OCI-LY3 (cell line): ENCODE data around the gene HMGB1.

ENCODE experiments used
- H2AFZ ChIP-seq: fragments of 200-600, 300-600 bp; shearing (Covaris generic); 2 replicates; pipeline ENCODE4 v1.6.0; 2014; ENCODE audit warnings: antibody characterized with exemption, low read depth, low read length
- H3K27ac ChIP-seq: fragments of 200-600, 300-600 bp; sonication (generic); 2 replicates; pipeline ENCODE4 v1.5.1; 2014; ENCODE audit warnings: mild to moderate bottlenecking, low read length, moderate library complexity, mixed read lengths
- H3K27me3 ChIP-seq: fragments of 200-600, 300-600 bp; sonication (generic); 2 replicates; pipeline ENCODE4 v1.6.1; 2014; ENCODE audit warnings: low read depth, low read length, mixed read lengths
- H3K36me3 ChIP-seq: fragments of 200-600, 300-600 bp; sonication (generic); replicated peaks from 2 replicates; pipeline ENCODE3; 2014; ENCODE audit warnings: low read depth, low read length, mixed read lengths
- H3K4me1 ChIP-seq: fragments of 300-600, 200-600 bp; sonication (generic); 2 replicates; pipeline ENCODE4 v1.6.1; 2014; ENCODE audit warnings: low read length, mixed read lengths
- H3K4me2 ChIP-seq: fragments of 200-600, 300-600 bp; sonication (generic); 2 replicates; pipeline ENCODE4 v1.6.1; 2014; ENCODE audit warnings: low read length, mixed read lengths
- H3K4me3 ChIP-seq: fragments of 300-600, 200-600 bp; sonication (generic); 2 replicates; pipeline ENCODE4 v1.5.1; 2014; ENCODE audit warnings: antibody characterized with exemption, mild to moderate bottlenecking, low read length, moderate library complexity
- H3K79me2 ChIP-seq: fragments of 300-600, 200-600 bp; shearing (Covaris generic); 2 replicates; pipeline ENCODE4 v1.6.1; 2014; ENCODE audit warnings: mild to moderate bottlenecking, low read length, mixed read lengths
- H3K9ac ChIP-seq: fragments of 300-600, 200-600 bp; shearing (Covaris generic); 2 replicates; pipeline ENCODE4 v1.6.0; 2014; ENCODE audit warnings: mild to moderate bottlenecking, low read length, moderate library complexity
- H3K9me3 ChIP-seq: fragments of 200-600, 300-600 bp; shearing (Covaris generic); 2 replicates; pipeline ENCODE4 v1.6.1; 2014; ENCODE audit warnings: low read length, mixed read lengths; ENCODE audit not compliant: insufficient read depth
- H4K20me1 ChIP-seq: fragments of 200-600, 300-600 bp; sonication (generic); 2 replicates; pipeline ENCODE4 v1.6.1; 2016; ENCODE audit warnings: low read length, mixed read lengths; ENCODE audit not compliant: insufficient read depth
- CTCF ChIP-seq: fragments of 200-600, 300-600 bp; sonication (generic); IDR thresholded peaks from 2 replicates; pipeline ENCODE4 v1.5.1; 2014; ENCODE audit warnings: antibody characterized with exemption, low read length, low read depth
- EZH2phosphoT487 ChIP-seq: fragments of 200-600 bp; shearing (Covaris generic); IDR thresholded peaks from 2 replicates; pipeline ENCODE4 v1.6.1; 2018; ENCODE audit warnings: antibody characterized with exemption, mixed run types, low read depth

Gene HMGB1

GRCh38 chr13:30504081-30504480 lies 38.3 kb upstream of the HMGB1 start:
- TF ChIP-seq CTCF (no peak), EZH2phosphoT487 (no peak)
- Histone ChIP-seq H4K20me1 (no peaks in the 10 kb centered on the region), H3K36me3 (no peaks in the 10 kb centered on the region), H3K79me2 (no peaks in the 10 kb centered on the region), H3K9me3 (no peaks in the 10 kb centered on the region), H3K4me1 (peaks cover 18% of the 10 kb centered on the region), H2AFZ (0 out of 2 replicates have a peak overlapping the region, but pooled peaks have one; percentile 36), H3K4me3 (no peak overlapping the region), H3K4me2 (0 out of 2 replicates have a peak overlapping the region, but pooled peaks have one; percentile 19), H3K9ac (no peak overlapping the region), H3K27ac (no peak overlapping the region), H3K27me3 (no peaks in the 10 kb centered on the region)

- no peak for TF ChIP-seq CTCF
- TF ChIP-seq EZH2phosphoT487: no peak
Measured at GRCh38 chr13:30502237-30502636, 36.5 kb upstream of the HMGB1 start.

GRCh38 chr13:30499338-30499737 lies 33.6 kb upstream of the HMGB1 start:
- H4K20me1 ChIP-seq: no peaks in the 10 kb centered on the region
- peak overlapping the region; percentile 24 for H3K4me2 ChIP-seq
- no peak overlapping the region for H3K9ac ChIP-seq
- H3K9me3 ChIP-seq: no peaks in the 10 kb centered on the region
- no peak overlapping the region for H3K4me3 ChIP-seq
- no peaks in the 10 kb centered on the region for H3K79me2 ChIP-seq
- no peak overlapping the region for H2AFZ ChIP-seq
- H3K27me3 ChIP-seq: no peaks in the 10 kb centered on the region
- no peak overlapping the region for H3K27ac ChIP-seq
- peaks cover 16% of the 10 kb centered on the region for H3K4me1 ChIP-seq
- TF ChIP-seq EZH2phosphoT487 (no peak), CTCF (no peak)
- no peaks in the 10 kb centered on the region for H3K36me3 ChIP-seq

More at GRCh38 chr13:30502237-30502636, 36.5 kb upstream of the HMGB1 start:
- H3K27ac ChIP-seq: no peak overlapping the region
- no peak overlapping the region for H2AFZ ChIP-seq
- H3K4me1 ChIP-seq: peaks cover 19% of the 10 kb centered on the region
- no peak overlapping the region for H3K4me3 ChIP-seq
- no peaks in the 10 kb centered on the region for H3K27me3 ChIP-seq
- no peaks in the 10 kb centered on the region for H4K20me1 ChIP-seq
- H3K79me2 ChIP-seq: no peaks in the 10 kb centered on the region
- no peak overlapping the region for H3K9ac ChIP-seq
- no peaks in the 10 kb centered on the region for H3K9me3 ChIP-seq
- no peak overlapping the region for H3K4me2 ChIP-seq
- no peaks in the 10 kb centered on the region for H3K36me3 ChIP-seq

GRCh38 chr13:30496147-30496546 lies 30.4 kb upstream of the HMGB1 start:
- Histone ChIP-seq H3K4me2 (no peak overlapping the region), H3K9me3 (no peaks in the 10 kb centered on the region), H4K20me1 (no peaks in the 10 kb centered on the region), H3K79me2 (no peaks in the 10 kb centered on the region), H3K27ac (no peak overlapping the region), H3K9ac (no peak overlapping the region), H3K27me3 (no peaks in the 10 kb centered on the region), H3K4me1 (peaks cover 11% of the 10 kb centered on the region), H3K36me3 (no peaks in the 10 kb centered on the region), H2AFZ (no peak overlapping the region), H3K4me3 (no peak overlapping the region)
- TF ChIP-seq CTCF (no peak), EZH2phosphoT487 (no peak)
